DOHH2 (cell line): ENCODE results near the gene ANKRD16.
A peak's percentile ranks its signal among the peaks of the same experiment; 100 is the strongest.

Experiments used
- H3F3A ChIP-seq: fragments of 200-600 bp; sonication (generic), shearing (Covaris generic); 2 replicates; pipeline ENCODE4 v1.6.0; 2016; ENCODE audit warnings: antibody characterized with exemption, mild to moderate bottlenecking; ENCODE audit not compliant: control insufficient read depth, insufficient read depth
- H3K27ac ChIP-seq: fragments of 200-600 bp; sonication (generic); 2 replicates; pipeline ENCODE4 v1.5.1; 2014; ENCODE audit warnings: low read depth, mild to moderate bottlenecking, low read length, moderate library complexity
- H3K27me3 ChIP-seq: fragments of 200-600 bp; sonication (generic); 2 replicates; pipeline ENCODE4 v1.6.1; 2014; ENCODE audit warnings: mild to moderate bottlenecking, low read length, mixed read lengths; ENCODE audit not compliant: control insufficient read depth
- H3K36me3 ChIP-seq: fragments of 200-600 bp; sonication (generic); 2 replicates; pipeline ENCODE4 v1.6.1; 2014; ENCODE audit warnings: mild to moderate bottlenecking, low read length, moderate library complexity, mixed read lengths; ENCODE audit not compliant: control insufficient read depth
- H3K4me1 ChIP-seq: fragments of 200-600 bp; sonication (generic); 2 replicates; pipeline ENCODE4 v1.6.1; 2014; ENCODE audit warnings: mild to moderate bottlenecking, low read length, mixed read lengths; ENCODE audit not compliant: control insufficient read depth
- H3K4me2 ChIP-seq: fragments of 200-600 bp; sonication (generic); 2 replicates; pipeline ENCODE4 v1.6.0; 2014; ENCODE audit warnings: mild to moderate bottlenecking, low read length, moderate library complexity
- H3K4me3 ChIP-seq: fragments of 200-600 bp; sonication (generic); 2 replicates; pipeline ENCODE4 v1.5.1; 2014; ENCODE audit warnings: mild to moderate bottlenecking, low read length, mixed read lengths
- H3K79me2 ChIP-seq: fragments of 200-600 bp; sonication (generic); 2 replicates; pipeline ENCODE4 v1.6.1; 2014; ENCODE audit warnings: mild to moderate bottlenecking, low read length, mixed read lengths; ENCODE audit not compliant: control insufficient read depth
- H3K9me2 ChIP-seq: fragments of 200-600 bp; sonication (generic); replicated peaks from 2 replicates; pipeline ENCODE4 v1.6.1; 2014; ENCODE audit warnings: mild to moderate bottlenecking, low read length, mixed read lengths; ENCODE audit not compliant: control insufficient read depth
- H3K9me3 ChIP-seq: fragments of 200-600 bp; sonication (generic); 2 replicates; pipeline ENCODE4 v1.6.1; 2014; ENCODE audit warnings: antibody characterized with exemption, low read length, mixed read lengths; ENCODE audit not compliant: control insufficient read depth, insufficient read depth
- H4K20me1 ChIP-seq: fragments of 200-600 bp; sonication (generic); 2 replicates; pipeline ENCODE4 v1.6.0; 2014; ENCODE audit warnings: low read depth, mild to moderate bottlenecking, antibody characterized with exemption, low read length, moderate library complexity; ENCODE audit not compliant: control insufficient read depth, insufficient read depth
- EZH2phosphoT487 ChIP-seq: fragments of 200-600 bp; sonication (generic); IDR thresholded peaks from 2 replicates; pipeline ENCODE4 v1.6.1; 2017; ENCODE audit warnings: borderline replicate concordance, mild to moderate bottlenecking, antibody characterized with exemption, low read length, moderate library complexity, mixed read lengths
- TF ChIP-seq, protein P1 (sequence below): fragments of 200-600 bp; sonication (generic); IDR thresholded peaks from one replicate; pipeline ENCODE4 v1.5.1; 2014; ENCODE audit warnings: antibody characterized with exemption, mild to moderate bottlenecking, low read depth, low read length; ENCODE audit not compliant: poor library complexity, severe bottlenecking

Gene ANKRD16

DNA sequence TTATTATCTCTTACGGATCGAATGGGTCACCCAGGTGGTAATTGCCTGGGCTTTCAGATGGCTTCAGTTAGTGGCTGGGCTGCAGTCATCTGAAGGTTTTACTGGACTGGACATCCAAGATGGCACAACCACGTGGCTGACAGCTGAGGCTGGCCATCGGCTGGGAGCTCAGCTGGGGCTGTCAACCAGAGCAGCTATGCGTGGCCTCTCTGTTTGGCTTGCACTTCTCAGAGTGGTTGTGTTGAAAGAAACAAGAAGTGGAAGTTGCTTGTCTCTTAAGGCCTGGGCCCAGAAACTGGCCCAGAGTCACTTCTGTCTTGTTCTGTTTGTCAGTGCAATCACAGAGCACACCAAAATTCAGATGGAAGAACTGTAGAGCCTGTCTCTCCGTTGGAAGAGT is 70.8 kb downstream of the ANKRD16 start:
- no peaks in the 10 kb centered on the region for H3K9me3 ChIP-seq
- H3K9me2 ChIP-seq: no peaks in the 10 kb centered on the region
- H3K27ac ChIP-seq: peak overlapping the region; percentile 19; the same call in 1 of the 2 replicates
- TF ChIP-seq, protein P1, sequence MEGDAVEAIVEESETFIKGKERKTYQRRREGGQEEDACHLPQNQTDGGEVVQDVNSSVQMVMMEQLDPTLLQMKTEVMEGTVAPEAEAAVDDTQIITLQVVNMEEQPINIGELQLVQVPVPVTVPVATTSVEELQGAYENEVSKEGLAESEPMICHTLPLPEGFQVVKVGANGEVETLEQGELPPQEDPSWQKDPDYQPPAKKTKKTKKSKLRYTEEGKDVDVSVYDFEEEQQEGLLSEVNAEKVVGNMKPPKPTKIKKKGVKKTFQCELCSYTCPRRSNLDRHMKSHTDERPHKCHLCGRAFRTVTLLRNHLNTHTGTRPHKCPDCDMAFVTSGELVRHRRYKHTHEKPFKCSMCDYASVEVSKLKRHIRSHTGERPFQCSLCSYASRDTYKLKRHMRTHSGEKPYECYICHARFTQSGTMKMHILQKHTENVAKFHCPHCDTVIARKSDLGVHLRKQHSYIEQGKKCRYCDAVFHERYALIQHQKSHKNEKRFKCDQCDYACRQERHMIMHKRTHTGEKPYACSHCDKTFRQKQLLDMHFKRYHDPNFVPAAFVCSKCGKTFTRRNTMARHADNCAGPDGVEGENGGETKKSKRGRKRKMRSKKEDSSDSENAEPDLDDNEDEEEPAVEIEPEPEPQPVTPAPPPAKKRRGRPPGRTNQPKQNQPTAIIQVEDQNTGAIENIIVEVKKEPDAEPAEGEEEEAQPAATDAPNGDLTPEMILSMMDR: no peak
- TF ChIP-seq EZH2phosphoT487: no peak
- H3K4me1 ChIP-seq: peaks cover 56% of the 10 kb centered on the region
- peaks cover 14% of the 10 kb centered on the region for H3K36me3 ChIP-seq
- no peaks in the 10 kb centered on the region for H3K27me3 ChIP-seq
- no peak overlapping the region for H3K4me3 ChIP-seq
- peak overlapping the region; percentile 17; the same call in 1 of the 2 replicates for H3K4me2 ChIP-seq
- peaks cover 7% of the 10 kb centered on the region for H3F3A ChIP-seq
- no peaks in the 10 kb centered on the region for H4K20me1 ChIP-seq
- peaks cover 16% of the 10 kb centered on the region for H3K79me2 ChIP-seq

DNA sequence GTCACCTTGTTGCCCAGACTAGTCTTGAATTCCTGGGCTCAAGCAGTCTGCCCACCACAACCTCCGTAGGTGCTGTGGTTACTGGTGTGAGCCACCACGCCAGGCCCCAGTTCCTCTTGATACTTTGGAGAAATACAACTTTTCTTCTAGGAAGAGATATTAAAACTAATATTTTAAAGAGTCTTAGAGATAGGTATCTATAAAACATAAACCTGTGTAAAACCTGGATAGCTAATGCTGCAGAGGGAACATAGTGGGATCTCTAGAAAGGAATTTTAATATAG is 71.7 kb downstream of the ANKRD16 start:
- no peaks in the 10 kb centered on the region for H3K9me3 ChIP-seq
- no peaks in the 10 kb centered on the region for H3K9me2 ChIP-seq
- peaks cover 16% of the 10 kb centered on the region for H3K36me3 ChIP-seq
- peak overlapping the region; percentile 38; the same call in 1 of the 2 replicates for H3K4me2 ChIP-seq
- H3K27me3 ChIP-seq: no peaks in the 10 kb centered on the region
- no peak overlapping the region for H3K4me3 ChIP-seq
- TF ChIP-seq, protein P1: no peak
- TF ChIP-seq EZH2phosphoT487: no peak
- H3K79me2 ChIP-seq: peaks cover 23% of the 10 kb centered on the region
- H3F3A ChIP-seq: peaks cover 7% of the 10 kb centered on the region
- peaks cover 56% of the 10 kb centered on the region for H3K4me1 ChIP-seq
- H4K20me1 ChIP-seq: no peaks in the 10 kb centered on the region
- H3K27ac ChIP-seq: peak overlapping the region; percentile 50; the same call in 1 of the 2 replicates

DNA sequence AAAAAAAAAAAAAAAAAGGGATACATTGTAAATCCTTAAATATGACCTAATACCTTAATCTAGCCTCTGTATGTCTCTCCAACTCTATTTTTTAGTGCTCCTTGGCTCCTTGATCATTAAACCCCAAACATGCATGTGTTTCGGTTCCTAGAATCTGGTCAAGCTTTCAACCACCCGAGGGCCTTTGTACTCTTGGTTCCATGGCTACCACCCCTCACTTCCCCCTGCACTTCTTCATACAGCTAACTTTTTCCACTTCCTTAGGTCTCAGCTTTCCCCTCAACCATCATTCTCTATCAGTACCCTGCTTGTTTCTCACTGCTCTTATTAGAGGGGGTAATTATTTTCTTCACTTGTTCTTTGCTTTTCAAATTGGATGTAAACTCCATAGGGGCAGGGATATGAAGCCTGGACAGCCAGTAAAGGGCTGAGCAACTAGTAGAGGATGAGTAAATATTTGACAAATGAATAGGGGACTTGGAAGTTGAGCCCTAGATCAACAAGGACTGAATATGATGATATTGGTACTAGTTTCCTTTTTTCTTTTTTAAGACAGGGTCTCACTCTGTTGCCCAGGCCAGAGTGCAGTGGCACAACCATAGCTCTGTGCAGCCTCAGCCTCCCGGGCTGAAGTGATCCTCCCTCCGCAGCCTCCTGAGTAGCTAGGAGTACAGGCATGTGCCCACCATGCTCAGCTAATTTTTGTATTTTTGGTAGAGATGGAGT is 72.2 kb downstream of the ANKRD16 start:
- Histone ChIP-seq H3K27ac (peak overlapping the region; percentile 50), H3F3A (peaks cover 7% of the 10 kb centered on the region), H3K9me2 (no peaks in the 10 kb centered on the region), H3K79me2 (peaks cover 28% of the 10 kb centered on the region), H4K20me1 (peaks cover under 1% of the 10 kb centered on the region; the same call in 1 of the 2 replicates), H3K4me2 (peak overlapping the region; percentile 38), H3K27me3 (no peaks in the 10 kb centered on the region), H3K36me3 (peaks cover 22% of the 10 kb centered on the region), H3K9me3 (no peaks in the 10 kb centered on the region), H3K4me3 (no peak overlapping the region; the same call in 1 of the 2 replicates), H3K4me1 (peaks cover 56% of the 10 kb centered on the region)
- TF ChIP-seq, protein P1: no peak
- TF ChIP-seq EZH2phosphoT487: no peak
